HG03175 (cell line): ENCODE data around the gene TCHHL1.

Experiments used
- ATAC-seq: cut with Tn5 transposase; IDR thresholded peaks from one replicate; pipeline ENCODE4 v1.9.1; 2021; ENCODE audit warnings: mild to moderate bottlenecking, moderate library complexity; ENCODE audit not compliant: unreplicated experiment

Gene TCHHL1

GRCh38 chr1:152039886-152040285 is 49.0 kb downstream of the TCHHL1 start:
- ATAC-seq: no peak

GRCh38 chr1:152039461-152039860 is 49.4 kb downstream of the TCHHL1 start:
- ATAC-seq: no peak

- no peak for ATAC-seq
These were observed 50.0 kb downstream of the TCHHL1 start for GRCh38 chr1:152038871-152039270.

GRCh38 chr1:152036267-152037216 is 52.3 kb downstream of the TCHHL1 start, which contains the start of gene S100A11:
TSS of gene S100A11 (minus strand) at chr1:152037004. CDS start at chr1:152036915, 89 bp downstream.
- peak; percentile 49 for ATAC-seq

GRCh38 chr1:152035539-152036266 is 53.2 kb downstream of the TCHHL1 start:
- no peak for ATAC-seq

GRCh38 chr1:152034654-152035538 is 54.0 kb downstream of the TCHHL1 start:
- peak; percentile 40 for ATAC-seq

- ATAC-seq: peak; percentile 6
These were observed 54.6 kb downstream of the TCHHL1 start for GRCh38 chr1:152034324-152034653.
